B cell (primary cell): ENCODE data around the gene DPYD. TPM values are rescaled to one million over a fixed set of nuclear protein-coding genes. Genes with fewer than 3 reads are reported as not detected.

Source experiments
- ATAC-seq: fragments of 200-7000 bp; cut with Tn5 transposase; one replicate; pipeline ENCODE4 v1.10.0; 2021; ENCODE audit warnings: low read depth, mild to moderate bottlenecking, moderate number of reproducible peaks, moderate library complexity
- CTCF ChIA-PET: fragments of 350-600 bp; sonication (Branson Sonifier 250); formaldehyde crosslinking; loops from one replicate; lab custom pipeline; 2021; ENCODE audit warnings: antibody characterized with exemption, inconsistent platforms; lab: Charles Lee
- POLR2A ChIA-PET: fragments of 350-600 bp; sonication (Branson Sonifier 250); formaldehyde crosslinking; loops from one replicate; lab custom pipeline; 2021; ENCODE audit warnings: antibody characterized with exemption; lab: Charles Lee
- DNase-seq: peaks from one replicate; pipeline ENCODE4 v3.0.0; 2013
- H2AFZ ChIP-seq: 2 replicates; pipeline ENCODE4 v1.6.1; 2012; ENCODE audit warnings: mild to moderate bottlenecking, low read depth, low read length; ENCODE audit not compliant: insufficient read depth, poor library complexity, severe bottlenecking
- H3K27ac ChIP-seq, 2 donors: 1 replicate in 1 of 2; 2 replicates in 1 of 2; pipeline ENCODE4 v1.5.1; 2012 to 2013; ENCODE audit warnings: low read length in 2 of 2, mild to moderate bottlenecking in 2 of 2, moderate library complexity in 1 of 2
- H3K27me3 ChIP-seq, 4 experiments: fragments of 200-600 bp in 1 of 4; sonication (generic) in 1 of 4; replicated peaks in 1 of 4; 1 replicate in 2 of 4; 2 replicates in 2 of 4; pipeline versions ENCODE4 v1.6.1 to v1.7.0; 2013 to 2016; ENCODE audit warnings: low read length in 3 of 4, mild to moderate bottlenecking in 2 of 4, mixed read lengths in 1 of 4, moderate library complexity in 1 of 4; ENCODE audit not compliant: insufficient read depth in 4 of 4, control insufficient read depth in 3 of 4; ENCODE audit errors: control extremely low read depth in 1 of 4
- H3K36me3 ChIP-seq, 2 experiments: replicated peaks in 1 of 2; 1 replicate in 1 of 2; 2 replicates in 1 of 2; pipeline versions ENCODE4 v1.6.1 to v1.7.1; 2013; ENCODE audit warnings: low read length in 1 of 2; ENCODE audit not compliant: insufficient read depth in 2 of 2, control insufficient read depth in 1 of 2; ENCODE audit errors: control extremely low read depth in 1 of 2, extremely low read depth in 1 of 2
- H3K4me1 ChIP-seq, 2 donors: fragments of 200-600 bp in 1 of 2; sonication (generic) in 1 of 2; 1 replicate in 1 of 2; 2 replicates in 1 of 2; pipeline versions ENCODE4 v1.5.1 to v1.6.1; 2013 to 2017; ENCODE audit warnings: low read length in 2 of 2; ENCODE audit not compliant: control insufficient read depth in 2 of 2, insufficient read depth in 2 of 2
- H3K4me2 ChIP-seq: replicated peaks from 2 replicates; pipeline ENCODE3; 2012; ENCODE audit warnings: mild to moderate bottlenecking, low read depth, low read length; ENCODE audit not compliant: poor library complexity, severe bottlenecking
- H3K4me3 ChIP-seq, 5 experiments: fragments of 200-600 bp in 1 of 5; sonication (generic) in 1 of 5; 1 replicate in 3 of 5; 2 replicates in 2 of 5; pipeline versions ENCODE4 v1.5.1 to v1.7.0; 2011 to 2016; ENCODE audit warnings: low read length in 4 of 5, mild to moderate bottlenecking in 4 of 5, low read depth in 2 of 5, control low read depth in 1 of 5, moderate library complexity in 1 of 5; ENCODE audit not compliant: insufficient read depth in 1 of 5; ENCODE audit errors: control extremely low read depth in 1 of 5, extremely low read depth in 1 of 5
- H3K79me2 ChIP-seq: fragments of 200-600 bp; sonication (generic); one replicate; pipeline ENCODE4 v1.6.0; 2016; ENCODE audit warnings: low read length; ENCODE audit not compliant: control insufficient read depth, insufficient read depth
- H3K9ac ChIP-seq: fragments of 200-600 bp; sonication (generic); 2 replicates; pipeline ENCODE4 v1.6.1; 2017; ENCODE audit warnings: mild to moderate bottlenecking, low read length, moderate library complexity
- H3K9me3 ChIP-seq, 3 donors: one replicate each; pipeline versions ENCODE4 v1.6.1 to v1.7.1; 2013; ENCODE audit warnings: low read length in 2 of 3; ENCODE audit not compliant: control insufficient read depth in 2 of 3, insufficient read depth in 1 of 3; ENCODE audit errors: control extremely low read depth in 1 of 3
- H4K20me1 ChIP-seq: 2 replicates; pipeline ENCODE4 v1.6.0; 2012; ENCODE audit warnings: mild to moderate bottlenecking, low read length; ENCODE audit not compliant: insufficient read depth, control insufficient read depth, poor library complexity, severe bottlenecking
- H3K27ac Mint-ChIP-seq: one replicate; pipeline ENCODE4 v1.8.0; 2021; ENCODE audit warnings: mixed read lengths
- H3K27me3 Mint-ChIP-seq: one replicate; pipeline ENCODE4 v1.8.0; 2021; ENCODE audit warnings: mixed read lengths
- H3K4me1 Mint-ChIP-seq: one replicate; pipeline ENCODE4 v1.8.0; 2021; ENCODE audit warnings: mixed read lengths
- H3K4me3 Mint-ChIP-seq: one replicate; pipeline ENCODE4 v1.8.0; 2021; ENCODE audit warnings: mixed read lengths
- H3K9me3 Mint-ChIP-seq: one replicate; pipeline ENCODE4 v1.8.0; 2022; ENCODE audit warnings: mixed read lengths; ENCODE audit not compliant: insufficient read depth
- EZH2 ChIP-seq: IDR thresholded peaks from 2 replicates; pipeline ENCODE4 v1.6.1; 2012; ENCODE audit warnings: borderline replicate concordance, low read depth, mild to moderate bottlenecking, moderate library complexity, low read length; ENCODE audit not compliant: insufficient read depth, poor library complexity, severe bottlenecking
- WGBS: methylation state at CpG from one replicate; pipeline ENCODE4 v1.1.5; 2013; ENCODE audit warnings: missing lambda C conversion rate; ENCODE audit not compliant: insufficient coverage; 5-methylcytosine and 5-hydroxymethylcytosine counted together
- intact Hi-C: fragments of 100-400 bp; cut with micrococcal nuclease; formaldehyde crosslinking; loops from one replicate; pipeline ENCODE4 v1.10.0; 2022
- polyA plus RNA-seq: library from polyadenylated mRNA; depleted of rRNA; stranded (reverse); fragments of >200 nt; gene quantifications from 2 replicates; pipeline ENCODE4 v1.2.3, GENCODE V29; 2012
- total RNA-seq, 2 donors: library from RNA; stranded (reverse); fragments of 120-200 nt in 1 of 2; gene quantifications; 1 replicate in 1 of 2; 2 replicates in 1 of 2; pipeline versions ENCODE4 v1.2.3 to v1.2.4, GENCODE V29; 2013 to 2022
- TF ChIP-seq, protein P1 (sequence below): fragments of 200-600 bp; IDR thresholded peaks from one replicate; pipeline ENCODE4 v1.8.0; 2022; ENCODE audit warnings: antibody characterized with exemption, mild to moderate bottlenecking

DPYD gene
- total and polyA plus RNA-seq, 2 donors (not counting 1 experiment from before 2014, with no cell fraction given): 4.2 to 19.0 TPM

DNA sequence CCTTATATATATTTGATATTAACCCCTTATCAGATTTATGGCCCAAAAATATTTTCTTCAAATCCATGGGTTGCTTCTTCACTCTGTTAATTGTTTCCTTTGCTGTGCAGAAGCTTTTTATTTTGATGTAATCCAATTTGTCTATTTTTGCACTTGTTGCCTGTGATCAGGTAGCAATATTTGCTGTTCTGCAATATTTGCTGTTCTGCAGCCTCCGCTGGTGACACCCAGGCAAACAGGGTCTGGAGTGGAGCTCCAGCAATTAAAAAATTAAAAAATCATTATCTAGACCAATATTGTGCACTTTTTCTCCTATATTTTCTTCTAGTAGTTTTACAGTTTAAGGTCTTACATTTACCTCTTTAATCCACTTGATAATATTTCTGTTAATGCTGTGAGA is 564.5 kb downstream of the DPYD start:
- Histone ChIP-seq H3K79me2 (no peaks in the 10 kb centered on the region), H3K4me2 (no peak overlapping the region), H3K27me3 (no peaks in the 10 kb centered on the region), H3K9me3 (peaks cover 0 to 9% (median 2%) of the 10 kb centered on the region in 3 donors), H2AFZ (no peak overlapping the region), H4K20me1 (no peaks in the 10 kb centered on the region), H3K4me1 (no peaks in the 10 kb centered on the region), H3K4me3 (no peak overlapping the region), H3K9ac (no peak overlapping the region), H3K27ac (no peak overlapping the region), H3K36me3 (no peaks in the 10 kb centered on the region)
- Mint-ChIP-seq H3K9me3 (no peaks in the 10 kb centered on the region), H3K27ac (no peak overlapping the region), H3K4me1 (no peaks in the 10 kb centered on the region), H3K27me3 (no peaks in the 10 kb centered on the region), H3K4me3 (no peak overlapping the region)
- TF ChIP-seq, protein P1, sequence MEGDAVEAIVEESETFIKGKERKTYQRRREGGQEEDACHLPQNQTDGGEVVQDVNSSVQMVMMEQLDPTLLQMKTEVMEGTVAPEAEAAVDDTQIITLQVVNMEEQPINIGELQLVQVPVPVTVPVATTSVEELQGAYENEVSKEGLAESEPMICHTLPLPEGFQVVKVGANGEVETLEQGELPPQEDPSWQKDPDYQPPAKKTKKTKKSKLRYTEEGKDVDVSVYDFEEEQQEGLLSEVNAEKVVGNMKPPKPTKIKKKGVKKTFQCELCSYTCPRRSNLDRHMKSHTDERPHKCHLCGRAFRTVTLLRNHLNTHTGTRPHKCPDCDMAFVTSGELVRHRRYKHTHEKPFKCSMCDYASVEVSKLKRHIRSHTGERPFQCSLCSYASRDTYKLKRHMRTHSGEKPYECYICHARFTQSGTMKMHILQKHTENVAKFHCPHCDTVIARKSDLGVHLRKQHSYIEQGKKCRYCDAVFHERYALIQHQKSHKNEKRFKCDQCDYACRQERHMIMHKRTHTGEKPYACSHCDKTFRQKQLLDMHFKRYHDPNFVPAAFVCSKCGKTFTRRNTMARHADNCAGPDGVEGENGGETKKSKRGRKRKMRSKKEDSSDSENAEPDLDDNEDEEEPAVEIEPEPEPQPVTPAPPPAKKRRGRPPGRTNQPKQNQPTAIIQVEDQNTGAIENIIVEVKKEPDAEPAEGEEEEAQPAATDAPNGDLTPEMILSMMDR: no peak
- TF ChIP-seq EZH2: no peak
- CTCF ChIA-PET: no interaction called here
- no peak for ATAC-seq
- POLR2A ChIA-PET: no interaction called here
- WGBS: no CpG with 5 or more reads among the region's 1 CpG
- DNase-seq: no peak
- intact Hi-C loops: no loop called here

DNA sequence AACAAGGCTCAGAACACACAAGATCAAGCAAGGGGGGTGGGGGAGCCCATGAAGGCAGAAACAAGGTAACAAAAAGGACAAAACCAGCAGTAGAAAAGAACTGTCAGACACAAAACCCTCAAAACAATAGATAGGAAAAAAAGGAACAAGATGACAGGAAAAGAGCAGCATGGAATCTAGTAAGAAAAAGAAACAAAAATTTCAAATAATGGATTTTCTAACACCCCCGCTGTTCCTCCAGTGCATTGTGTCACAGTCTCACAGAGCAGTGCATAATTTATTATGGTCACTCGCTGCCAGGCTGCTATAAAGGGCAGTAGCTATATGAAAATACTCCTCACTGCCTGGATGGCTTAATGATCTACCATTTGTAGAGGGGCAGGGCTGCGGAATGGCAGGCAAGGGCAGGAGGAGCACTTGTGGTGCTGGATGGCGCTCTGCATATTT is 567.9 kb downstream of the DPYD start:
- Histone ChIP-seq H3K79me2 (no peaks in the 10 kb centered on the region), H3K4me1 (no peaks in the 10 kb centered on the region), H3K27ac (no peak overlapping the region), H3K4me3 (no peak overlapping the region), H3K9me3 (peaks cover 0 to 4% (median 2%) of the 10 kb centered on the region in 3 donors), H3K36me3 (no peaks in the 10 kb centered on the region), H3K4me2 (no peak overlapping the region), H4K20me1 (no peaks in the 10 kb centered on the region), H2AFZ (no peak overlapping the region), H3K9ac (no peak overlapping the region), H3K27me3 (no peaks in the 10 kb centered on the region)
- DNase-seq (no peak), ATAC-seq (no peak)
- TF ChIP-seq EZH2: no peak
- TF ChIP-seq, protein P1: no peak
- no peak overlapping the region for H3K4me3 Mint-ChIP-seq
- H3K9me3 Mint-ChIP-seq: no peaks in the 10 kb centered on the region
- 100% methylated on average over 3 of the region's 4 CpGs for WGBS
- intact Hi-C loops: no loop called here
- ChIA-PET POLR2A (no interaction called here), CTCF (no interaction called here)
- H3K27ac Mint-ChIP-seq: no peak overlapping the region
- no peaks in the 10 kb centered on the region for H3K27me3 Mint-ChIP-seq
- no peaks in the 10 kb centered on the region for H3K4me1 Mint-ChIP-seq
